OCI-LY7 (cell line): ENCODE data around the gene SLC4A4. TPM values are rescaled to one million over a fixed set of nuclear protein-coding genes. Genes with fewer than 3 reads are reported as not detected.

Experiments used
- BruUV-seq: library from RNA; stranded (reverse); fragments of 400-500 nt; replicated peaks from 2 replicates; lab custom pipeline; 2021; lab: Mats Ljungman, UMichigan
- CTCF ChIA-PET: fragments of 300-600 bp; sonication (Branson Sonifier 250); formaldehyde crosslinking; loops from one replicate; lab custom pipeline; 2022; ENCODE audit warnings: antibody characterized with exemption; ENCODE audit not compliant: unreplicated experiment; lab: Charles Lee
- POLR2A ChIA-PET: fragments of 300-600 bp; sonication (Branson Sonifier 250); formaldehyde crosslinking; loops from one replicate; lab custom pipeline; 2022; ENCODE audit warnings: antibody characterized with exemption; lab: Charles Lee
- DNase-seq: peaks from one replicate; pipeline ENCODE4 v3.0.0-alpha.2; 2015; ENCODE audit warnings: low spot score
- H2AFZ ChIP-seq: fragments of 200-600 bp; sonication (generic), shearing (Covaris generic); 2 replicates; pipeline ENCODE4 v1.6.1; 2014; ENCODE audit warnings: mild to moderate bottlenecking, antibody characterized with exemption, low read length, moderate library complexity
- H3K27ac ChIP-seq: fragments of 200-600 bp; sonication (generic); 2 replicates; pipeline ENCODE4 v1.5.1; 2014; ENCODE audit warnings: mixed run types, low read depth, mild to moderate bottlenecking, moderate library complexity, low read length, inconsistent platforms; ENCODE audit not compliant: poor library complexity, severe bottlenecking
- H3K36me3 ChIP-seq: fragments of 200-600 bp; sonication (generic); 2 replicates; pipeline ENCODE4 v1.6.1; 2014; ENCODE audit warnings: mild to moderate bottlenecking, antibody characterized with exemption, low read length, moderate library complexity, mixed read lengths; ENCODE audit not compliant: insufficient read depth
- H3K4me1 ChIP-seq: fragments of 200-600 bp; sonication (generic); 2 replicates; pipeline ENCODE4 v1.5.1; 2014; ENCODE audit warnings: mild to moderate bottlenecking, low read length; ENCODE audit not compliant: insufficient read depth, poor library complexity, severe bottlenecking
- H3K4me2 ChIP-seq: fragments of 200-600 bp; sonication (generic); 2 replicates; pipeline ENCODE4 v1.6.1; 2014; ENCODE audit warnings: mild to moderate bottlenecking, low read length
- H3K4me3 ChIP-seq: fragments of 200-600 bp; sonication (generic); 2 replicates; pipeline ENCODE4 v1.5.1; 2014; ENCODE audit warnings: mild to moderate bottlenecking, low read depth, low read length; ENCODE audit not compliant: poor library complexity, severe bottlenecking
- H3K79me2 ChIP-seq: fragments of 200-600 bp; sonication (generic); 2 replicates; pipeline ENCODE4 v1.6.1; 2016; ENCODE audit warnings: low read depth, mild to moderate bottlenecking, low read length, moderate library complexity, mixed read lengths; ENCODE audit not compliant: insufficient read depth
- H3K9me2 ChIP-seq: fragments of 200-600 bp; sonication (generic); 2 replicates; pipeline ENCODE4 v1.6.1; 2016; ENCODE audit warnings: mild to moderate bottlenecking, low read length, mixed read lengths; ENCODE audit not compliant: insufficient read depth
- H3K9me3 ChIP-seq: fragments of 200-600 bp; sonication (generic); 2 replicates; pipeline ENCODE4 v1.6.1; 2014; ENCODE audit warnings: mild to moderate bottlenecking, mixed run types, low read length, mixed read lengths
- H4K20me1 ChIP-seq: fragments of 200-600 bp; sonication (generic); 2 replicates; pipeline ENCODE4 v1.6.1; 2014; ENCODE audit warnings: mild to moderate bottlenecking, antibody characterized with exemption, low read length, moderate library complexity, mixed read lengths; ENCODE audit not compliant: insufficient read depth
- EZH2phosphoT487 ChIP-seq: fragments of 200-600 bp; sonication (generic); IDR thresholded peaks from 2 replicates; pipeline ENCODE4 v1.6.1; 2018; ENCODE audit warnings: low read depth, borderline replicate concordance, mild to moderate bottlenecking, mixed run types, antibody characterized with exemption, low read length, moderate library complexity, mixed read lengths
- intact Hi-C: fragments of 100-400 bp; cut with micrococcal nuclease; formaldehyde crosslinking; loops from one replicate; pipeline ENCODE4 v1.10.0; 2022; ENCODE audit not compliant: unreplicated experiment
- total RNA-seq, 2 experiments: library from RNA; depleted of rRNA in 1 of 2; stranded (reverse); fragments of >200 nt in 1 of 2; shearing (Covaris generic) in 1 of 2; gene quantifications; 2 replicates each; pipeline ENCODE4 v1.2.3, GENCODE V29; 2014 to 2022
- TF ChIP-seq, protein P1 (sequence below): fragments of 200-600 bp; sonication (generic); conservative IDR thresholded peaks from 2 replicates; pipeline ENCODE4 v1.5.1; 2014; ENCODE audit warnings: mild to moderate bottlenecking, antibody characterized with exemption, low read length, moderate library complexity, mixed read lengths

SLC4A4 gene
- total RNA-seq, 2 experiments from 2014 or later = not detected

DNA sequence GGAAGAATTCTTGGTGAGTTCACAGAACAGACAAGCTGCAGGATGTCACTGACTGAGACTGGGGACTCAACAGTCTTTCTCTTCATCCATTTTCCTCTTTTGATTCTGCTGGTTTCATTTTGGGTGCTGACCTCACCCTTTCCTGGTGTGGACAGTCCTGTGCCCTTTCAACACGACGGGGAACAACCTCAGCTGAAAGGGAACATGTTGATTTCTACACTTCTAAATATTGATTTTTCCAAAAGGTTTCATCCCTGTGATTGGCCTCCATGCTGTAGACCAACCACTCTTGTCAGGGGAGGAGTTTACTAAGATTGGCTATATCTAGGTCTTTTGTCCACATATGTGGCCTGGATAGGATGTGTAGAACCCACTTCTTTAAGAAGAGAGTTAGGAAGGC is 91.8 kb downstream of the SLC4A4 start:
- H3K9me2 ChIP-seq = no peaks in the 10 kb centered on the region
- H3K4me2 ChIP-seq = no peak overlapping the region
- H3K9me3 ChIP-seq = no peaks in the 10 kb centered on the region
- no TSS peak for BruUV-seq
- intact Hi-C loops = no loop called here
- no peak for DNase-seq
- CTCF ChIA-PET = no interaction called here
- H3K4me3 ChIP-seq = no peak overlapping the region
- H3K79me2 ChIP-seq = no peaks in the 10 kb centered on the region
- H3K36me3 ChIP-seq = no peaks in the 10 kb centered on the region
- no peak overlapping the region for H3K27ac ChIP-seq
- POLR2A ChIA-PET = no interaction called here
- no peaks in the 10 kb centered on the region for H3K4me1 ChIP-seq
- H4K20me1 ChIP-seq = no peaks in the 10 kb centered on the region
- TF ChIP-seq, protein P1, sequence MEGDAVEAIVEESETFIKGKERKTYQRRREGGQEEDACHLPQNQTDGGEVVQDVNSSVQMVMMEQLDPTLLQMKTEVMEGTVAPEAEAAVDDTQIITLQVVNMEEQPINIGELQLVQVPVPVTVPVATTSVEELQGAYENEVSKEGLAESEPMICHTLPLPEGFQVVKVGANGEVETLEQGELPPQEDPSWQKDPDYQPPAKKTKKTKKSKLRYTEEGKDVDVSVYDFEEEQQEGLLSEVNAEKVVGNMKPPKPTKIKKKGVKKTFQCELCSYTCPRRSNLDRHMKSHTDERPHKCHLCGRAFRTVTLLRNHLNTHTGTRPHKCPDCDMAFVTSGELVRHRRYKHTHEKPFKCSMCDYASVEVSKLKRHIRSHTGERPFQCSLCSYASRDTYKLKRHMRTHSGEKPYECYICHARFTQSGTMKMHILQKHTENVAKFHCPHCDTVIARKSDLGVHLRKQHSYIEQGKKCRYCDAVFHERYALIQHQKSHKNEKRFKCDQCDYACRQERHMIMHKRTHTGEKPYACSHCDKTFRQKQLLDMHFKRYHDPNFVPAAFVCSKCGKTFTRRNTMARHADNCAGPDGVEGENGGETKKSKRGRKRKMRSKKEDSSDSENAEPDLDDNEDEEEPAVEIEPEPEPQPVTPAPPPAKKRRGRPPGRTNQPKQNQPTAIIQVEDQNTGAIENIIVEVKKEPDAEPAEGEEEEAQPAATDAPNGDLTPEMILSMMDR = no peak
- no peak for TF ChIP-seq EZH2phosphoT487
- H2AFZ ChIP-seq = no peak overlapping the region

DNA sequence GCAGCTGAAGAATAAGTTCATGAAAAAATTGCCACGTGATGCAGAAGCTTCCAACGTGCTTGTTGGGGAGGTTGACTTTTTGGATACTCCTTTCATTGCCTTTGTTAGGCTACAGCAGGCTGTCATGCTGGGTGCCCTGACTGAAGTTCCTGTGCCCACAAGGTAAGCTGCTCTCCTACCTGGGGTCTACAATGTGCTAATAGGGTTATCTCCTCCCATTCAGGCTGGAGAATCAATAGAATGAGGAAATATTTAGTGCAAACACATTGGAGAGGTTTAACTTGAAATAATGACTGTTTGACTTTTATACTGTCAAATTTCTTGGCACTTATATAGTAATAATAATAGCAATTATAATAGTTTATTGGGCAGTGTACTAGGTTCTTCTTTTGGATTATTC is 101.8 kb downstream of the SLC4A4 start:
- H3K4me1 ChIP-seq = no peaks in the 10 kb centered on the region
- H3K79me2 ChIP-seq = no peaks in the 10 kb centered on the region
- H3K9me2 ChIP-seq = no peaks in the 10 kb centered on the region
- H3K27ac ChIP-seq = no peak overlapping the region
- no peaks in the 10 kb centered on the region for H4K20me1 ChIP-seq
- no peak overlapping the region for H3K4me3 ChIP-seq
- H2AFZ ChIP-seq = no peak overlapping the region
- CTCF ChIA-PET = no interaction called here
- intact Hi-C loops = no loop called here
- no peak overlapping the region for H3K4me2 ChIP-seq
- no peaks in the 10 kb centered on the region for H3K36me3 ChIP-seq
- no peak for DNase-seq
- TF ChIP-seq EZH2phosphoT487 = no peak
- TF ChIP-seq, protein P1 = no peak
- POLR2A ChIA-PET = interaction anchor here (0.7 kb wide), 1 partner anchor 620 kb away, joined by 4 read pairs; no protein-coding TSS in a partner anchor
- H3K9me3 ChIP-seq = no peaks in the 10 kb centered on the region
- no TSS peak for BruUV-seq

DNA sequence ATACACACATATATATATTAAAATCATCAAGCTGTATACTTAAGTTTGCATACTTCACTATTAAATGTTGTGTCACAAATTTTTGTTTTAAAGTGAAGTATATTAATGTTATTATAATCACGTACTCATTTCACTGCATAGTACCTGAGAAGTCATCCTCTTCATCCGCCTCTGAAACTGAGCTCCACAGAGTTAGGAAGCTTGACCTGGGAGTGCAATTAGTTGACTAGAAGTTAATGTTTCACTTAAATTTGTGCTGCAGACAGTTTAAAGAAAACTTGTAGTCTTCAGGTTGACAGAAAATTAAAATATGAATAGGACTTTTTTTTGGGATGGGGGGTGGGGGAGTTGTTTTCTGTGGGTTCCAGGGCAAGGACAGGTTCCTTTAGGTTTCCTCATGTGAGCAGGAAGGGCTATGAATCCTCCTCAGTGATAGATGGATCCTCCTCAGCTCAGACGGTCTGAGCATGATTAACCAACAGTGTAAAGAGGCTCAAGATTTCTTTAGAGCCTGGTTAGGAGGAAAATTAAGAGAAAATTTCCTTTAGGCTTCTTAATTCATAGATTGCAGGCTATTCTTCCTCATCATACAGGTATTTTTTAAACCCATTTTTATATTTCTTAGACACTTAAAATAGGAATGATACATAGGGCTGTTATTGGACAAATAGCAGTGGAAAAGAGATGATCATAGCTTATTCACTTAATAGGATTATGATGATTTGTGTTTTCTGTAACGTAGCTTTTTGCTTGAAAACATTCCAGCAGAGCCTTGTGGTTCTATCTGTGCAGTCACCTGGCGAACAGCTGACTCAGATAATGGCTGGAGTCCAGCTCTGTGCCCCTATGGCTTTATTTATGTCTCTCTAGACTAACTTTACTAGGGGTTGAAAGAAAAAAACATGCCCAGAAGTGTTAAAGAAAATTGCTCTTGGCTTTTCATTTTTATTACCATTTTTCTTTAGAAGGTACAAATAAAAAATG is 102.7 kb downstream of the SLC4A4 start:
- POLR2A ChIA-PET = interaction anchor here (0.7 to 1.0 kb wide), 4 partner anchors 33 to 707 kb away, joined by 3 to 4 read pairs (median 4); no protein-coding TSS in a partner anchor
- BruUV-seq = no TSS peak

More for the DNA sequence above, 102.7 kb downstream of the SLC4A4 start:
- H3K79me2 ChIP-seq = no peaks in the 10 kb centered on the region
- TF ChIP-seq EZH2phosphoT487 = no peak
- TF ChIP-seq, protein P1 = no peak
- intact Hi-C loops = no loop called here
- no peak overlapping the region for H3K27ac ChIP-seq
- H3K36me3 ChIP-seq = no peaks in the 10 kb centered on the region
- no peak overlapping the region for H2AFZ ChIP-seq
- no peaks in the 10 kb centered on the region for H3K9me3 ChIP-seq
- no peak overlapping the region for H3K4me2 ChIP-seq
- no peaks in the 10 kb centered on the region for H4K20me1 ChIP-seq
- CTCF ChIA-PET = no interaction called here
- no peaks in the 10 kb centered on the region for H3K4me1 ChIP-seq
- no peaks in the 10 kb centered on the region for H3K9me2 ChIP-seq
- DNase-seq = no peak
- H3K4me3 ChIP-seq = no peak overlapping the region
